IMR-90 (cell line): Measurements from ENCODE around the gene SMIM33. TPM values are rescaled to one million over a fixed set of nuclear protein-coding genes. Genes with fewer than 3 reads are reported as not detected.
"Not testable (repeated sequence)": the region's sequence is repeated elsewhere in the genome, so short reads cannot be mapped to it uniquely, and the experiment has no call there.

Experiments
- ATAC-seq: fragments of 200-7000 bp; cut with Tn5 transposase; 2 replicates; pipeline ENCODE4 v1.9.1; 2020; ENCODE audit warnings: low read depth, mild to moderate bottlenecking, moderate library complexity
- BruUV-seq: library from RNA; stranded (reverse); fragments of 400-500 nt; replicated peaks from 2 replicates; lab custom pipeline; 2021; lab: Mats Ljungman, UMichigan
- CTCF ChIA-PET: fragments of 300-600 bp; formaldehyde crosslinking; extraction: SDS; loops from one replicate; lab custom pipeline; 2021; ENCODE audit warnings: antibody characterized with exemption; lab: Yijun Ruan, JAX
- POLR2A ChIA-PET: fragments of 300-600 bp; sonication (Branson Sonifier 250); formaldehyde crosslinking; loops from one replicate; lab custom pipeline; 2022; ENCODE audit warnings: antibody characterized with exemption; ENCODE audit not compliant: unreplicated experiment; lab: Charles Lee
- DNase-seq: peaks from one replicate; pipeline ENCODE4 v3.0.0; 2013
- H2AFZ ChIP-seq: replicated peaks from 2 replicates; pipeline ENCODE3; 2013; ENCODE audit warnings: low read length, mild to moderate bottlenecking; ENCODE audit not compliant: poor library complexity
- H2AK5ac ChIP-seq: 2 replicates; pipeline ENCODE4 v1.6.1; 2013; ENCODE audit warnings: low read depth, low read length, inconsistent platforms
- H2AK9ac ChIP-seq: replicated peaks from 2 replicates; pipeline ENCODE3; 2013; ENCODE audit warnings: mild to moderate bottlenecking, low read depth, low read length, moderate library complexity; ENCODE audit not compliant: poor library complexity
- H2BK120ac ChIP-seq: 2 replicates; pipeline ENCODE4 v1.6.1; 2013; ENCODE audit warnings: low read depth, low read length, inconsistent platforms
- H2BK15ac ChIP-seq: 3 replicates; pipeline ENCODE4 v1.6.1; 2013; ENCODE audit warnings: low read depth, low read length, inconsistent platforms
- H2BK20ac ChIP-seq: 2 replicates; pipeline ENCODE4 v1.6.1; 2013; ENCODE audit warnings: low read depth, mild to moderate bottlenecking, inconsistent platforms, low read length, moderate library complexity
- H2BK5ac ChIP-seq: 2 replicates; pipeline ENCODE4 v1.6.1; 2013; ENCODE audit warnings: mild to moderate bottlenecking, low read depth, low read length, inconsistent platforms; ENCODE audit not compliant: poor library complexity, severe bottlenecking
- H3K14ac ChIP-seq: replicated peaks from 2 replicates; pipeline ENCODE4 v1.6.1; 2013; ENCODE audit warnings: low read depth, low read length, inconsistent platforms
- H3K18ac ChIP-seq: 2 replicates; pipeline ENCODE4 v1.6.1; 2013; ENCODE audit warnings: low read depth, low read length, control low read depth
- H3K23ac ChIP-seq: 2 replicates; pipeline ENCODE4 v1.6.1; 2013; ENCODE audit warnings: low read depth, low read length, inconsistent platforms
- H3K27ac ChIP-seq: 2 replicates; pipeline ENCODE4 v1.5.1; 2013; ENCODE audit warnings: mild to moderate bottlenecking, control low read depth, low read length; ENCODE audit not compliant: insufficient read depth
- H3K27me3 ChIP-seq: 2 replicates; pipeline ENCODE4 v1.6.1; 2013; ENCODE audit warnings: low read length; ENCODE audit not compliant: control insufficient read depth, insufficient read depth
- H3K36me3 ChIP-seq: 2 replicates; pipeline ENCODE4 v1.6.1; 2013; ENCODE audit warnings: low read length, mixed read lengths; ENCODE audit not compliant: control insufficient read depth, insufficient read depth
- H3K4ac ChIP-seq: 2 replicates; pipeline ENCODE4 v1.6.1; 2013; ENCODE audit warnings: low read depth, low read length, inconsistent platforms
- H3K4me1 ChIP-seq: 2 replicates; pipeline ENCODE4 v1.6.1; 2013; ENCODE audit warnings: low read length, mixed read lengths; ENCODE audit not compliant: control insufficient read depth, insufficient read depth
- H3K4me2 ChIP-seq: 2 replicates; pipeline ENCODE4 v1.6.1; 2013; ENCODE audit warnings: low read depth, mild to moderate bottlenecking, control low read depth, low read length, moderate library complexity
- H3K4me3 ChIP-seq: 2 replicates; pipeline ENCODE4 v1.5.1; 2013; ENCODE audit warnings: low read depth, mild to moderate bottlenecking, control low read depth, low read length, moderate library complexity; ENCODE audit not compliant: insufficient read depth
- H3K56ac ChIP-seq: 2 replicates; pipeline ENCODE4 v1.6.1; 2013; ENCODE audit warnings: low read length, inconsistent platforms; ENCODE audit not compliant: insufficient read depth; ENCODE audit errors: extremely low read depth
- H3K79me1 ChIP-seq, 2 experiments: 2 replicates each; pipeline ENCODE4 v1.6.1; 2013; ENCODE audit warnings: low read length in 2 of 2, inconsistent platforms in 1 of 2, low read depth in 1 of 2
- H3K9ac ChIP-seq: 2 replicates; pipeline ENCODE4 v1.6.1; 2013; ENCODE audit warnings: low read depth, low read length, control low read depth
- H3K9me1 ChIP-seq: 2 replicates; pipeline ENCODE4 v1.6.1; 2013; ENCODE audit warnings: low read length, inconsistent platforms; ENCODE audit not compliant: insufficient read depth
- H3K9me3 ChIP-seq: 2 replicates; pipeline ENCODE4 v1.6.1; 2013; ENCODE audit warnings: low read length; ENCODE audit not compliant: control insufficient read depth, insufficient read depth
- H4K20me1 ChIP-seq: 2 replicates; pipeline ENCODE4 v1.6.1; 2013; ENCODE audit warnings: low read length, inconsistent platforms; ENCODE audit not compliant: insufficient read depth
- H4K5ac ChIP-seq: 2 replicates; pipeline ENCODE4 v1.6.1; 2013; ENCODE audit warnings: mild to moderate bottlenecking, low read depth, low read length, control low read depth
- H4K8ac ChIP-seq, 2 experiments: 2 replicates each; pipeline ENCODE4 v1.6.1; 2013; ENCODE audit warnings: low read depth in 2 of 2, low read length in 2 of 2, control low read depth in 1 of 2, inconsistent platforms in 1 of 2
- H4K91ac ChIP-seq: 2 replicates; pipeline ENCODE4 v1.6.1; 2013; ENCODE audit warnings: low read depth, low read length, inconsistent platforms; ENCODE audit not compliant: insufficient read depth
- WGBS, 2 experiments: methylation state at CpG; one replicate each; pipeline versions ENCODE4 v1.1.5 to v1.1.7; 2013; ENCODE audit warnings: missing lambda C conversion rate in 2 of 2; ENCODE audit not compliant: insufficient read length in 1 of 2; ENCODE audit errors: extremely low coverage in 2 of 2; 5-methylcytosine and 5-hydroxymethylcytosine counted together
- dilution Hi-C: fragments of 300-500 bp; cut with HindIII; formaldehyde crosslinking; loops from one replicate; pipeline ENCODE4 v1.14.3; 2018; ENCODE audit warnings: low sequenced_read_pairs; ENCODE audit not compliant: unreplicated experiment
- in situ Hi-C: fragments of 300-500 bp; cut with MboI; formaldehyde crosslinking; loops from 3 replicates; pipeline ENCODE4 v1.14.3; 2019; ENCODE audit warnings: low sequenced_read_pairs, inconsistent platforms, mixed read lengths
- intact Hi-C: fragments of 100-400 bp; cut with micrococcal nuclease; formaldehyde crosslinking; loops from 2 replicates; pipeline ENCODE4 v1.10.0; 2022
- polyA plus RNA-seq, 3 experiments: library from polyadenylated mRNA; depleted of rRNA; stranded (reverse); fragments of >200 nt; gene quantifications; 2 replicates each; pipeline ENCODE4 v1.2.3, GENCODE V29; 2012; ENCODE audit warnings: low replicate concordance in 1 of 3
- total RNA-seq: library from RNA; depleted of rRNA; stranded (reverse); fragments of >200 nt; gene quantifications from 2 replicates; pipeline ENCODE4 v1.2.3, GENCODE V29; 2012

The SMIM33 gene
- total and polyA plus RNA-seq, 2 of the 4 experiments (the other 2 are of a cell fraction): not detected

DNA sequence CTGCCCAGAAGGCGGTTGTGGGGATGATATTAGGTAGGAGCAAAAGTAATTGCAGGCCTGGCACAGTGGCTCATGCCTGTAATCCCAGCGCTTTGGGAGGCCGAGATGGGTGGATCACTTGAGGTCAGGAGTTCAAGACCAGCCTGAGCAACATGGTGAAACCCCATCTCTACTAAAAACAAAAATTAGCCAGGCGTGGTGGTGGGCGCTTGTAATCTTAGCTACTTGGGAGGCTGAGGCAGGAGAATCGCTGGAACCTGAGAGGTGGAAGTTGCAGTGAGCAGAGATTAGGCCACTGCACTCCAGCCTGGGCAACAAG lies 12.0 kb downstream of the SMIM33 start:
- H3K36me3 ChIP-seq, H3K9me3 ChIP-seq, H3K4me2 ChIP-seq, dilution Hi-C loops, CTCF ChIA-PET, H3K4me3 ChIP-seq, H3K27me3 ChIP-seq, H3K9me1 ChIP-seq, H3K56ac ChIP-seq, in situ Hi-C loops, H2BK15ac ChIP-seq, BruUV-seq, ATAC-seq, DNase-seq, H4K20me1 ChIP-seq, intact Hi-C loops: not testable (repeated sequence)
- peak overlapping the region; percentile 95 for H3K27ac ChIP-seq
- peak overlapping the region; percentile 70 to 98; a peak in 3 of 4 replicates for H4K8ac ChIP-seq
- peak overlapping the region; percentile 33; the same call in 1 of the 2 replicates for H3K18ac ChIP-seq
- H3K14ac ChIP-seq: peak overlapping the region; percentile 38; the same call in 1 of the 2 replicates
- peak overlapping the region; percentile 98 for H2AK9ac ChIP-seq
- H2AK5ac ChIP-seq: peak overlapping the region; percentile 81; the same call in 1 of the 2 replicates
- peak overlapping the region; percentile 97 for H2BK120ac ChIP-seq
- peak overlapping the region; percentile 93; the same call in 1 of the 2 replicates for H2BK20ac ChIP-seq
- H2BK5ac ChIP-seq: peak overlapping the region; percentile 97
- POLR2A ChIA-PET: interaction anchor here (0.5 kb wide), 1 partner anchor 838 kb away, joined by 5 read pairs; no protein-coding TSS in a partner anchor
- no CpG with 5 or more reads among the region's 6 CpGs for WGBS, 2 experiments
- peak overlapping the region; percentile 81 for H3K9ac ChIP-seq
- H3K4ac ChIP-seq: peak overlapping the region; percentile 99
- H4K91ac ChIP-seq: peak overlapping the region; percentile 99
- H3K23ac ChIP-seq: peak overlapping the region; percentile 99; the same call in 1 of the 2 replicates
- H3K79me1 ChIP-seq: peaks cover 13 to 34% of the 10 kb centered on the region in 2 experiments
- H4K5ac ChIP-seq: peak overlapping the region; percentile 95
- H3K4me1 ChIP-seq: peaks cover 14% of the 10 kb centered on the region
- H2AFZ ChIP-seq: peak overlapping the region; percentile 87
